Left ventricle myocardium superior (tissue), 1 donor: ENCODE data around the gene PAX9. TPM values are rescaled to one million over a fixed set of nuclear protein-coding genes. Genes with fewer than 3 reads are reported as not detected.

ENCODE experiments used
- ATAC-seq: fragments of 200-7000 bp; cut with Tn5 transposase; one replicate; pipeline ENCODE4 v1.9.1; 2020; ENCODE audit warnings: mild to moderate bottlenecking, moderate library complexity
- DNase-seq: peaks from one replicate; pipeline ENCODE4 v3.0.0-alpha.2; 2020
- intact Hi-C: fragments of 100-400 bp; cut with micrococcal nuclease; formaldehyde crosslinking; loops from one replicate; pipeline ENCODE4 v1.11.0; 2022
- long read RNA-seq: library from polyadenylated mRNA; unstranded; transcript quantifications from one replicate; pipeline ENCODE4 v2.0.0, GENCODE V29; 2021
- total RNA-seq: library from RNA; stranded (reverse); fragmentation: NEBNext Ultra II Directional; extraction: Animal tissue kit (Norgen Biotek cat#: 25700); gene quantifications from one replicate; pipeline ENCODE4 v1.2.1, GENCODE V29; 2021
- donor health status: DM: no; HTN: yes; CAD: no; lungs with severe emphysema.

PAX9 gene
- total RNA-seq, result not detected
- long read RNA-seq, result 0 reads

- DNase-seq, result peak; percentile 75
- peak; percentile 90 for ATAC-seq
- intact Hi-C loops, result no loop called here
Measured at GRCh38 chr14:36661506-36662257, at the start of gene PAX9. Gene PAX9 (plus strand): TSS chr14:36661860. CDS start chr14:36662090, 230 bp downstream.

GRCh38 chr14:36617824-36618223 lies 43.8 kb upstream of the PAX9 start:
- ATAC-seq (no peak), DNase-seq (no peak)
- intact Hi-C loops, result no loop called here

- intact Hi-C loops, result no loop called here
Measured at GRCh38 chr14:36618641-36619040, 43.0 kb upstream of the PAX9 start.

GRCh38 chr14:36619131-36619530 lies 42.5 kb upstream of the PAX9 start:
- intact Hi-C loops, result no loop called here
- DNase-seq, result no peak
- ATAC-seq, result no peak

More at GRCh38 chr14:36618641-36619040, 43.0 kb upstream of the PAX9 start:
- ATAC-seq (no peak), DNase-seq (no peak)

- DNase-seq, result no peak
- intact Hi-C loops, result no loop called here
- no peak for ATAC-seq
Measured at GRCh38 chr14:36619853-36620252, 41.8 kb upstream of the PAX9 start.

DNA sequence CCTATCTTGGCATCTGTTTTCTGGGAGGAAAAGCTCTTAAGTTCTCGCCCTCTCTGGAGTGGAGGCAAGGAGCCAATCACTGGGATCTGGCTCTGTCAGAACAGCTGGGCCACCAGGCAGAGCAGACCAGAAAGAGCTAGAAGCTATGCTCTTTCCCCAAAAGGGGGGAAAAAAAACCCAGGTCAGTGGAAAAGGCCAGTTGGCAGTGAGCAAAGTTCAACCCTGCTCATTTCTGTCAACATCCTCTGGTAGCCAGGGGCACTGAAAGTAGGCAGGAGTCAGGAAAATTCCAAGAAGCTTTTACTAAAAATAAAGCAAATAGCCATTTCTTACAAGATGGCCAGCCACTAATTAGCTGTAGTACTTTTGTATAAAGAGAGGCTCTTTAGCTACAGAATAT lies 36.6 kb upstream of the PAX9 start:
- ATAC-seq (no peak), DNase-seq (no peak)
- intact Hi-C loops, result no loop called here

DNA sequence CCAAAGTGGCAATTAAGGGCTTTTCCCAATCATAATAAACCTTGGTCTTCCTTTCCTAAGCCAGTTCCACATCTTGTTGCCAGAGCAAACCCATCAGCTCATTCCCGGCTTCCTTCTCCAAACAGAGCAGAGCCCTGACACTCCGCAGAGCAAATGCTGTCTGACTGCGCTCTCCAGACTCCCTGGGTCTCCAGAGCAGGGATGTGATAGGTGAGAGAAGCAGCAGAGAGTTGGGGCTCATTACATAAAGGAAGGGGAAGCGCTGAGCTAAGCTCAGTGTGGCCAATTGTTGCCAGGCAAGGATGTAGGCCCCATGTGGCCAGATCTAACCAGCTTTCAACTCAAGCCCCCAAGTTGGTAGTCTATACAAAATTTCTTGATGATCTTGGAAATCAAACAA lies 36.2 kb upstream of the PAX9 start:
- ATAC-seq (no peak), DNase-seq (no peak)
- intact Hi-C loops, result no loop called here

- no peak for ATAC-seq
- no peak for DNase-seq
- intact Hi-C loops, result no loop called here
Measured at GRCh38 chr14:36626151-36626550, 35.5 kb upstream of the PAX9 start.

GRCh38 chr14:36627981-36628380 lies 33.7 kb upstream of the PAX9 start:
- ATAC-seq (no peak), DNase-seq (no peak)
- intact Hi-C loops, result no loop called here

- intact Hi-C loops, result no loop called here
- ATAC-seq, result no peak
- no peak for DNase-seq
Measured at GRCh38 chr14:36633580-36633979, 28.1 kb upstream of the PAX9 start.

GRCh38 chr14:36646664-36647416 lies 14.8 kb upstream of the PAX9 start:
- intact Hi-C loops, result loop anchor here (5.0 kb wide), 1 partner anchor 500 kb away; no protein-coding TSS in a partner anchor
- peak; percentile 58 for ATAC-seq
- DNase-seq, result peak; percentile 28

DNA sequence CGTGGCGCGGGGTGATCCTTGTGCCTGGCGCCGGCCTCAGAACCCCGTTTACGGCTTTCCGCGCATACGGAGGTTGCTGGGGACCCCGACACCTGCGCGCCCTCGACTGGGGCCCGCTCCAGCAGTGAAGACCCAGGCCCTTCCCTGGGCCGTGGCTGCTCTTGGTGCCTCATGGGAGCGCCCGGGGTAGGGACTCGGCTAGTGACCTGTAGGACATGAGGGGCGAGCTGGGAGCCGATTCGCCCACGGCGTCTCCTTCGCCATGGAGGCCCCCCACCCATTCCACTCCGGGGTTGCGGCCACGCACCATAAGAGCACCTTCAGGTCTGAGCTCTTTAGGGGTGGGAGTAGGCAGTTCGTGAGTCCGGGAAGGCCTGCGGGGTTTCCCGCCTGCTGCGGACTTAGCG lies 14.2 kb upstream of the PAX9 start:
- intact Hi-C loops, result loop anchor here (5.0 kb wide), 1 partner anchor 500 kb away; no protein-coding TSS in a partner anchor
- DNase-seq, result no peak
- ATAC-seq, result no peak

DNA sequence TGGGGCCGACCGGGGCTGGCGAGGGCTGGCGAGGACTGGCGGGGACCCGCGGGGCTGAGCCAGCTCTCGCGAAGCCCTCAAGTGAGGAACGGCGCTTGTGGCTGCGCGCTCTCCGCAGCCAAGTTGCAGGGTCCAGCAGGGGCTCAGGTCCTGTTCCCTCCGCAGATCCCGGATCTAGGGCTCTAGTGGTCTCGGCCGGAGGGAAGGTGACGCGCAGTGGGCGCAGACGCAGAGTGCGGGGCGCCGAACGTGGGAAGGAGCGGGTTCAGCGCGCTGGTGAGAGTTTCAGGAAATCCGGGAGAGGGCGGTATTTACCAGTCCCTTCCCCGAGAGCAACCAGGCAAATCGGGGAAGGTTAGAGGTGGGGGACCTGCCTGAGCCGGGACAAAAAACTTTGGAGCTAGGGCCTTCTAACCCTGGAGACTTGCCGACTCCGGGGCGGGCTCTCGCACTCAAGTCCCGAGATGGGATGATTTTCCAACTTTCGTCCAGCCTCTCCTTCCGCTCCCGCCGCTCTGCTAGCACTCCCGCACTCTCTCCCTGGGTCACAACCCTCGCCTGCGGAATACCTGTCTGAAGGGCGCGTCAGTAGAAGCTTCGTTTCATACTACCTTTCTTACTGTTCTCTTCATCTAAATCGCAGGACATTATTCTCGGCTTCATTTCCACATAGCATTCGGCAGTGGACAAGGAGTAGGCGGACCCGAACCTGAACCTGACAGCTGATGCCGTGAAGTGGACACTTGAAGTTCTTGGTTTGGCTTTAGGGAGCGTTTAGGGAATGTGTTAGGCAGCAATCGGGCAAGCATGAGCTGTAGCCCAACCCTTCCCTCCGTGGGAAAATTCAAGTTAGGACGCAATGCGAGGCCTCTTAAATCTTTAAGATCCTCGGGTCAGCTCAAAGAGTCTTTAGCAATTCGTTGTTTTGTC lies 13.6 kb upstream of the PAX9 start:
- DNase-seq (peak; percentile 29), ATAC-seq (peak; percentile 85)
- intact Hi-C loops, result loop anchor here (5.0 kb wide), 1 partner anchor 499 kb away; no protein-coding TSS in a partner anchor

DNA sequence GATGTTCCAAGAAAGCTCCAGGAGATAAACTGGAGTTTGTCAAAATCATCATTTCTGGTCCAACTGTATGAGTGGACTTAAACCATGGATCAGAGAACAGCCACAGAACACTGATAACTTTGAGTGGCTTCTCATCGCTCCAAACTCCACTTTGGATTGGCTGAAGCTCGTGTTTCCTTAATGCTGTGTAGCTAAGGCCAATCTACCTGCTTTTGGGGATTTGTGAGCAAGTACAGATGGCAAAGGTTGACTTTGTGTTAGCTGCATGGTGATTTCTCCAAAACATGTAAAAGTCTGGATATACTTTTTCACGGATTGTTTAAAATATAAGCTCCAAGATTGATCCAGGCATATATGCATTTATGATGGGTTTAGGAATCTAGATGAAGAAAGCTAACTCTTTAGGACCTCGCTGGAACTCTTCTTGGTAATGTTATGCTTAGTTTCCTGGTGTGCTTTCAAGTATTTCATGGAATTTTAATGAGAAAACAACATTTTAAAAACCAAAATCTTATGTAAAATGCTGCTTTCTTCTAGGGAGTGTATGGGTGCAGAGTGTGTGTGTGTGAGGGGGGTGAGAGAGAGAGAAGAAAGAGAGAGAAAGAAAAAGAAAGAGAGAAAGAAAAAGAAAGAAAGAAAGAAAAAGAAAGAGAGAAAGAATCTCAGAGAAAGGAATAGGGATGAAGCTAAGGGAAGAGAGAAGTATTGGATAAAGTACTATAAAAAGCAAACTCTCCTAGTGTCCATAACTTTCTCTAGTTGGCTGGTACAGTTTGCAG lies 11.6 kb upstream of the PAX9 start:
- no peak for ATAC-seq
- intact Hi-C loops, result loop anchor here (5.0 kb wide), 1 partner anchor 497 kb away; no protein-coding TSS in a partner anchor
- DNase-seq, result no peak

GRCh38 chr14:36652542-36653201 lies 9.0 kb upstream of the PAX9 start:
- intact Hi-C loops, result no loop called here
- ATAC-seq (no peak), DNase-seq (no peak)

GRCh38 chr14:36653413-36653812 lies 8.2 kb upstream of the PAX9 start:
- intact Hi-C loops, result no loop called here
- ATAC-seq, result no peak
- DNase-seq, result no peak

- intact Hi-C loops, result no loop called here
- no peak for ATAC-seq
- no peak for DNase-seq
Measured at GRCh38 chr14:36653962-36654793, 7.5 kb upstream of the PAX9 start.
